B cell (primary cell): ENCODE data around the gene GABRB2.

Experiments
- CTCF ChIP-seq: fragments of 200-600 bp; IDR thresholded peaks from one replicate; pipeline ENCODE4 v1.8.0; 2022; ENCODE audit warnings: antibody characterized with exemption, mild to moderate bottlenecking
- EZH2 ChIP-seq: IDR thresholded peaks from 2 replicates; pipeline ENCODE4 v1.6.1; 2012; ENCODE audit warnings: borderline replicate concordance, low read depth, mild to moderate bottlenecking, moderate library complexity, low read length; ENCODE audit not compliant: insufficient read depth, poor library complexity, severe bottlenecking

GRCh38 chr5:161283296-161283695 lies 263.2 kb downstream of the GABRB2 start:
- TF ChIP-seq CTCF (no peak), EZH2 (no peak)
